Mammary epithelial cell (primary cell): ENCODE results near the gene TLR6.

Experiments
- CTCF ChIP-seq, 2 donors: IDR thresholded peaks in 1 of 2; conservative IDR thresholded peaks in 1 of 2; 2 replicates each; pipeline ENCODE4 v1.5.1; 2011 to 2012; ENCODE audit warnings: inconsistent platforms in 2 of 2, low read length in 2 of 2, mild to moderate bottlenecking in 2 of 2, control low read depth in 1 of 2, low read depth in 1 of 2; ENCODE audit not compliant: insufficient read depth in 1 of 2; ENCODE audit errors: extremely low read depth in 1 of 2
- EZH2 ChIP-seq: IDR thresholded peaks from 2 replicates; pipeline ENCODE4 v1.6.1; 2012; ENCODE audit warnings: low read length, inconsistent platforms, borderline replicate concordance

DNA sequence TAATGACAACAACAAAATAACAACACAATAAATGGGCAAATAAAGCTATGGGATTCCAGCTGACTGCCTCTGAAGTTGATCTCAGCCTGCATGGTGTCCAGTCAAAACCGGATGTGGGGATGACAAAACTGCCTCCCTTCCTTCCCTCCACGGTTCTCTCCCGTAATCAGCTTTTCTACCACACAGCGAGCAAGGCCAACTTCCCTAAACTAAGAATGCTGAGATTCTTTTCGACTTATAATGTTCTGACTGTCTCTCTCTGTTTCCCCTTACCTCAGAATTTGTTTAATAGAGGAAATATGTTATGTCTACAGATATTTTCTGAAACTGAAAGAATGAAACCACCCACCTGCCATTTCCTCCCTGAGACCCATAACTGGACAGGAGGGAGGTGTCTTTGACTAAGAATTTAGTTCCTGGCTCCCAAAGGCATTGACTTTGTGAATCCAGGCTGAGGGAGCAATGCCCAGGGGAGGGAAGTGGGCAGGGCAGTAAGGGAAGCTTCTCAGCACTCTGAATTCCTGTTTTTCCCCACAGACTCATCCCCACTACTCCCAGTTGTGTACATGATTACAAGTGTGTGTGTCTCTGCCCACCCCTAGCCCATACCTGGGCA lies 51.0 kb downstream of the TLR6 start:
- TF ChIP-seq CTCF (conservative IDR thresholded peaks at IDR 0.05 in 1 of 2, IDR thresholded peaks at IDR 0.05 in 1 of 2; ENCODE audit: extremely low read depth in 1 of 2, insufficient read depth in 1 of 2, low read depth in 1 of 2, low read length in 2 of 2), result no peak
- no peak for TF ChIP-seq EZH2
